Mucosa of descending colon (tissue), 3 donors: Measurements from ENCODE around the gene FXYD5. TPM values are rescaled to one million over a fixed set of nuclear protein-coding genes. Genes with fewer than 3 reads are reported as not detected.

Experiments
- ATAC-seq: fragments of 200-7000 bp; cut with Tn5 transposase; one replicate; pipeline ENCODE4 v1.9.1; 2020; ENCODE audit warnings: mild to moderate bottlenecking, moderate library complexity
- DNase-seq, 3 donors: peaks; one replicate each; pipeline ENCODE4 v3.0.0-alpha.2; 2020
- H3K36me3 ChIP-seq: fragments of 200-600 bp; one replicate; pipeline ENCODE4 v1.8.0; 2021; ENCODE audit warnings: low read depth, mild to moderate bottlenecking
- H3K4me1 ChIP-seq: fragments of 200-600 bp; one replicate; pipeline ENCODE4 v1.8.0; 2021; ENCODE audit warnings: low read depth, mild to moderate bottlenecking
- H3K4me3 ChIP-seq: fragments of 200-600 bp; one replicate; pipeline ENCODE4 v1.8.0; 2021; ENCODE audit warnings: mild to moderate bottlenecking
- H3K9me3 ChIP-seq: fragments of 200-600 bp; one replicate; pipeline ENCODE4 v1.8.0; 2021; ENCODE audit warnings: mild to moderate bottlenecking
- CTCF ChIP-seq: fragments of 200-600 bp; IDR thresholded peaks from one replicate; pipeline ENCODE4 v1.8.0; 2022; ENCODE audit warnings: antibody characterized with exemption, mild to moderate bottlenecking
- intact Hi-C, 2 donors: fragments of 100-400 bp; cut with DNase I in 1 of 2; cut with micrococcal nuclease in 1 of 2; formaldehyde crosslinking; loops; one replicate each; pipeline versions ENCODE4 v1.11.0 to v1.11.1; 2022; cut with DNase I, micrococcal nuclease
- total RNA-seq, 3 donors: library from RNA; stranded (reverse); fragmentation: NEBNext Ultra II Directional in 2 of 3; extraction: Animal tissue kit (Norgen Biotek cat#: 25700) in 2 of 3; gene quantifications; one replicate each; pipeline versions ENCODE4 v1.2.1 to v1.2.4, GENCODE V29; 2021 to 2023
- donor health status: DM: no; HTN: no; CAD: no; lungs with moderate emphysema.
- donor health status: DM: no; HTN: no; CAD: no.
- donor health status: DM: no; HTN: yes; CAD: no.

FXYD5 gene
- total RNA-seq, 3 donors from 2014 or later, result 9.1 to 20.8 (median 17.9) TPM

- Histone ChIP-seq H3K4me3 (no peak overlapping the region), H3K36me3 (no peaks in the 10 kb centered on the region), H3K9me3 (peaks cover 7% of the 10 kb centered on the region), H3K4me1 (no peaks in the 10 kb centered on the region)
- TF ChIP-seq CTCF, result no peak
- intact Hi-C loops, result no loop called here
- ATAC-seq (no peak), DNase-seq (no peak)
Observed at GRCh38 chr19:35159606-35160005, 5.1 kb downstream of the FXYD5 start.

DNA sequence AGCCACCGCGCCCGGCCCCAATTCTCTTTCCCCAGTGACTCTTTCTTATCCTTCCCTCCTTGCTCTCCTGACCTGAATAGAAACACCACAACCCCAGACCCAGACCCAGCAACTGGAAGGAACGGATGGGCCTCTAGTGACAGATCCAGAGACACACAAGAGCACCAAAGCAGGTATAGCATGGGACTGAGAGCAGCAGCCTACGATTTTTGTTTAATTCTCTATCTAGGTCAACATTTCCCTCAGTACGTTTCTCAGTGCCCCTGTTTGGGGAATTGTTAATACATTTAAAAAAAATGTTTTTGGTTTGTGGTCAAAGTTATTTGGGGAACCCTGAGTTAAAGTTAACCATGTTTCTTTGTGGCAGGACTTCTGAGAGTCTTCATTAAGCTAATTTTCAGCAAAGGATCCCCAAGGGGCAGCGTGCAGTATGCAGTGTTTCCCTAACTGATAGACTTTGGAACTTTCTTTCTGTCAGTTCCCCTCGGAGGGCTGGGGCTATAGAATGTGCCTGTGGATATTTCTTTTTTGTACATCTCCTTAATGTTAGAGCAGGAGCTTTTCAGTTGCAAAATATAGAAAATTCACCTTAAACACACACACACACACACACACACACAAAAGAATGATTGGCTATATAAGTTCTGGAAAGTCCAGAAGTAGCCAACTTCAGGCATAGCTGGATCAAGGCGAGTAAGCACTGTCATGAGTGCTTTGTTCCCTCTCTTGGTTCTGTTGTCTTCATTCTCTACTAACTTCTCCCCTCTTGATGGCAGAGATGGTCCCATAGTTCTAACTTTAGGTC lies 6.3 kb downstream of the FXYD5 start:
- no peaks in the 10 kb centered on the region for H3K36me3 ChIP-seq
- H3K4me1 ChIP-seq, result no peaks in the 10 kb centered on the region
- H3K9me3 ChIP-seq, result peaks cover 7% of the 10 kb centered on the region
- intact Hi-C loops, result no loop called here
- no peak for ATAC-seq
- no peak for TF ChIP-seq CTCF
- no peak overlapping the region for H3K4me3 ChIP-seq
- no peak for DNase-seq

DNA sequence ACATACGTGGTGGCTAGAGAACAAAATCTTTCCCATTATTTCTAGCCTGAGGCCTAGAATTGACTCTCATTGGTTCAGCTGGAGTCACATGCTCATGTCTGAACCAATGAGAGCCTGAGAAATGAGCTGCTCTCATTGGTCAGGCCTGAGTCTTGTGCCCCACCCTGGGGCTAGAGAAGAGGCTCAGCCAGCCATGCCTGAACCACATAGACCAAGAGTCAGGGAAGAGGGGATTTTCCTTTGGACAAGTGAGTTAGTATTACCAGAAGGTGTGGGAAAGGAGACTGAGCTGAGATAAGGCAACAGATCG lies 6.9 kb downstream of the FXYD5 start:
- Histone ChIP-seq H3K9me3 (peaks cover 11% of the 10 kb centered on the region), H3K36me3 (no peaks in the 10 kb centered on the region), H3K4me3 (no peak overlapping the region), H3K4me1 (no peaks in the 10 kb centered on the region)
- no peak for TF ChIP-seq CTCF
- no peak for DNase-seq
- intact Hi-C loops, result no loop called here
- no peak for ATAC-seq

- H3K4me1 ChIP-seq, result no peaks in the 10 kb centered on the region
- no peak for DNase-seq
- TF ChIP-seq CTCF, result no peak
- intact Hi-C loops, result no loop called here
- H3K36me3 ChIP-seq, result no peaks in the 10 kb centered on the region
- no peak for ATAC-seq
- H3K4me3 ChIP-seq, result no peak overlapping the region
- peaks cover 14% of the 10 kb centered on the region for H3K9me3 ChIP-seq
Observed at GRCh38 chr19:35162471-35163326, 8.2 kb downstream of the FXYD5 start.

- DNase-seq, result no peak
Observed at GRCh38 chr19:35164418-35164817, 9.9 kb downstream of the FXYD5 start.

More at GRCh38 chr19:35164418-35164817, 9.9 kb downstream of the FXYD5 start:
- Histone ChIP-seq H3K9me3 (peaks cover 14% of the 10 kb centered on the region), H3K4me1 (no peaks in the 10 kb centered on the region), H3K4me3 (no peak overlapping the region), H3K36me3 (no peaks in the 10 kb centered on the region)
- no peak for ATAC-seq
- TF ChIP-seq CTCF, result no peak
- intact Hi-C loops, result no loop called here
